ENCODE results near the gene MSMB.
"Not testable (repeated sequence)": the region's sequence is repeated elsewhere in the genome, so short reads cannot be mapped to it uniquely, and the experiment has no call there.

Gene MSMB

GRCh38 chr10:46091080-46091827, 45.2 kb upstream of the MSMB start:
- DNase-seq (ENCODE audit: low spot score): peak; percentile 55
- Histone ChIP-seq H3K4me3 (no peak overlapping the region), H3K27ac (no peak overlapping the region)
- no peak for TF ChIP-seq CTCF (IDR thresholded peaks at IDR 0.05)

- no peak for TF ChIP-seq CTCF (IDR thresholded peaks at IDR 0.05)
- DNase-seq (ENCODE audit: low spot score): peak; percentile 24
- Histone ChIP-seq H3K4me3 (no peak overlapping the region), H3K27ac (no peak overlapping the region)
Measured at GRCh38 chr10:46090258-46090812, 44.3 kb upstream of the MSMB start.

GRCh38 chr10:46087381-46087780, 41.3 kb upstream of the MSMB start:
- DNase-seq (ENCODE audit: low spot score): peak; percentile 0
- H3K27ac ChIP-seq, H3K4me3 ChIP-seq: not testable (repeated sequence)

GRCh38 chr10:46084321-46085165, 38.5 kb upstream of the MSMB start:
- no peak overlapping the region for H3K4me3 ChIP-seq
- DNase-seq (ENCODE audit: low spot score): peak; percentile 59
- no peak for TF ChIP-seq CTCF (IDR thresholded peaks at IDR 0.05)
- no peak overlapping the region for H3K27ac ChIP-seq

- no peak overlapping the region for H3K4me3 ChIP-seq
- no peak for TF ChIP-seq CTCF (IDR thresholded peaks at IDR 0.05)
- H3K27ac ChIP-seq: no peak overlapping the region
- DNase-seq (ENCODE audit: low spot score): no peak
Measured at GRCh38 chr10:46080886-46081285, 34.8 kb upstream of the MSMB start.

- DNase-seq (ENCODE audit: low spot score): no peak
- H3K4me3 ChIP-seq: no peak overlapping the region
- H3K27ac ChIP-seq: no peak overlapping the region
- no peak for TF ChIP-seq CTCF (IDR thresholded peaks at IDR 0.05)
Measured at GRCh38 chr10:46079831-46080585, 33.9 kb upstream of the MSMB start.
